Suprapubic skin (tissue), 3 donors: ENCODE measurements around the gene PLSCR5.

Experiments
- CTCF ChIP-seq, 2 donors: fragments of 200-600 bp in 1 of 2; fragments of 450-650 bp in 1 of 2; sonication (generic) in 1 of 2; IDR thresholded peaks; one replicate each; pipeline ENCODE4 v1.5.1; 2016 to 2019; ENCODE audit warnings: antibody characterized with exemption in 2 of 2, mild to moderate bottlenecking in 1 of 2, moderate library complexity in 1 of 2
- EP300 ChIP-seq: sonication (generic); formaldehyde crosslinking; IDR thresholded peaks from one replicate; pipeline ENCODE4 v1.6.1; 2017; ENCODE audit warnings: antibody characterized with exemption

- TF ChIP-seq CTCF (IDR thresholded peaks at IDR 0.05) (no peak), EP300 (no peak)
These were observed 60.1 kb downstream of the PLSCR5 start for GRCh38 chr3:146544929-146545528.
